OCI-LY7 (cell line): ENCODE measurements around the gene ANKRD52.

Experiments
- EZH2phosphoT487 ChIP-seq: fragments of 200-600 bp; sonication (generic); IDR thresholded peaks from 2 replicates; pipeline ENCODE4 v1.6.1; 2018; ENCODE audit warnings: low read depth, borderline replicate concordance, mild to moderate bottlenecking, mixed run types, antibody characterized with exemption, low read length, moderate library complexity, mixed read lengths
- TF ChIP-seq, protein P1 (sequence below): fragments of 200-600 bp; sonication (generic); conservative IDR thresholded peaks from 2 replicates; pipeline ENCODE4 v1.5.1; 2014; ENCODE audit warnings: mild to moderate bottlenecking, antibody characterized with exemption, low read length, moderate library complexity, mixed read lengths

DNA sequence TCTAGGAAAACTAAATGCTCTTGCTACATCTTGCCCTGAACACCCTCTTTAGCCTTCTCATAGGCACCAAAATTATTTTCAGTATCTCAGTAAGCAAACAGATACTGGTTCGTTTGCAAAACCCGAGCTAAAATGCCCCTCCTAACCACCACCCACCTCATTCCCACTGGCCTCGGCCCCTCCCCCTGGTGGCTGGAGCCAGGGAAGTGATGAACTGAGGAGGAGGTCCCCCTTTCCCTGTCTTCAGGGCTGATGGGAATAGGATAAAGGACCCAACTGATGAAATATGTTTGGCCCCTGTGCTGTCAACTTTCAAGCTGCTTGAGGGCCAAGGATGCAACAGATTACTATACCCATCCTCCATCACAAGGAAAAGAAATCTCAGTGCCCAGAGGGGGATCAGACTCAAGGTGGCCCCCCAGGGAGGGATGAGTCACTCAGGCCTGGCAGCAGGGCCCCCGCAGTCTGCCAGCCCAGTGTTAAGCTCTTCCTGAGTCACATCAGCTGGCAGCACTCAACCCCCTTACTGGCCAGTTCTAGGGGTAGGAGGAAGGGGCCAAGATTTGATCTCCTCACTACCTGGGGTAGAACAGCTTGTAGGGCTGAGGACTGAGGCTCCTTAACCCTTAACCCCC is 1.7 kb downstream of the ANKRD52 start:
- TF ChIP-seq, protein P1, sequence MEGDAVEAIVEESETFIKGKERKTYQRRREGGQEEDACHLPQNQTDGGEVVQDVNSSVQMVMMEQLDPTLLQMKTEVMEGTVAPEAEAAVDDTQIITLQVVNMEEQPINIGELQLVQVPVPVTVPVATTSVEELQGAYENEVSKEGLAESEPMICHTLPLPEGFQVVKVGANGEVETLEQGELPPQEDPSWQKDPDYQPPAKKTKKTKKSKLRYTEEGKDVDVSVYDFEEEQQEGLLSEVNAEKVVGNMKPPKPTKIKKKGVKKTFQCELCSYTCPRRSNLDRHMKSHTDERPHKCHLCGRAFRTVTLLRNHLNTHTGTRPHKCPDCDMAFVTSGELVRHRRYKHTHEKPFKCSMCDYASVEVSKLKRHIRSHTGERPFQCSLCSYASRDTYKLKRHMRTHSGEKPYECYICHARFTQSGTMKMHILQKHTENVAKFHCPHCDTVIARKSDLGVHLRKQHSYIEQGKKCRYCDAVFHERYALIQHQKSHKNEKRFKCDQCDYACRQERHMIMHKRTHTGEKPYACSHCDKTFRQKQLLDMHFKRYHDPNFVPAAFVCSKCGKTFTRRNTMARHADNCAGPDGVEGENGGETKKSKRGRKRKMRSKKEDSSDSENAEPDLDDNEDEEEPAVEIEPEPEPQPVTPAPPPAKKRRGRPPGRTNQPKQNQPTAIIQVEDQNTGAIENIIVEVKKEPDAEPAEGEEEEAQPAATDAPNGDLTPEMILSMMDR, result no peak
- TF ChIP-seq EZH2phosphoT487, result no peak
